ENCODE measurements around the gene PLPPR1.

Gene PLPPR1

DNA sequence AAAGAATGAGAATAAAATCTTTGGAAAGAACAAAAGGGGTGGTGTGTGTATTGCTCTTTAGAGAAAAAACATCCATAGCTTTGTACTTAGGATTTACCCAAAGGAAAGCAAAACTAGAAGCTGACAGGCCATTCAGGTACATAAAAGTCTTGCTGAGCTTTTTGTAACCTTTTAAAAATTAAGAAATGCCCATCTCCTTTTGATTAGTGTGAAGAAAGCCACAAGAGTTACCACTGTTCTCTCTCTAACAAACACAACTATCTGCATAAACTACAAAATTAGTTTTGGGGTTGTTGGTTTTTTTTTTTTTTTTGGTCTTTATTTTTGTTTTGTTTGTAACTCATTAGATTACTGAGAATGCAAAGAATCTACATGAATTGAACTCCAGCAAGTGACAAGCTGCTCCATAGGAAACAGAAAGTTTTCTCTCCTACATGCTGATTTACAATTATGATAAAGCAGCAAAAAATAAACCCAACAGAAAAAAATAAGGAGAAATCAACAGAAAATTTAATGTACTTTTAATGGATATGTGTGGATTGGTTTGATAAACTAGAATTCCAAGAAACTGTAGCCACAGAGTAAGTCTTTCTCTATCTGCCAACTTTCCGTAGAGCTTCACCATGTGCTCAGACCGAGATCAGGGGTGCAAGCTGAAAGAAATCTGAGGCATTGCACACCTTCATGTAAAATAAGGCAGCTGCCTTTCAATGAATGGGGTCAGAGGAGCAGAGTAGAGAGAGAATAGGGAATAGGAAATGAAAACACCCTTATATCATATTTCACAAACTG is 344.0 kb downstream of the PLPPR1 start:
- Histone ChIP-seq H3K4me1 (ENCODE audit: insufficient read depth, low read length, severe bottlenecking) (no peaks in the 10 kb centered on the region), H3K27me3 (ENCODE audit: insufficient read depth, low read length) (no peaks in the 10 kb centered on the region)

More for the DNA sequence above, 344.0 kb downstream of the PLPPR1 start:
- Histone ChIP-seq H3K79me2 (ENCODE audit: insufficient read depth, low read length) (no peaks in the 10 kb centered on the region), H3F3A (ENCODE audit: insufficient read depth, low read length) (no peaks in the 10 kb centered on the region), H3K9ac (ENCODE audit: low read length) (no peak overlapping the region), H3K4me2 (ENCODE audit: low read length) (no peak overlapping the region), H3K27ac (ENCODE audit: low read depth, low read length, poor library complexity, severe bottlenecking) (no peak overlapping the region), H3K4me3 (ENCODE audit: low read depth, low read length, poor library complexity, severe bottlenecking) (no peak overlapping the region), H3K9me3 (ENCODE audit: low read length) (no peaks in the 10 kb centered on the region), H2AFZ (ENCODE audit: low read length) (no peak overlapping the region), H3K36me3 (ENCODE audit: insufficient read depth, low read length) (no peaks in the 10 kb centered on the region), H3K9me2 (ENCODE audit: low read depth, low read length) (no peaks in the 10 kb centered on the region), H4K20me1 (ENCODE audit: insufficient read depth, low read length) (no peaks in the 10 kb centered on the region)
- TF ChIP-seq, protein P1, sequence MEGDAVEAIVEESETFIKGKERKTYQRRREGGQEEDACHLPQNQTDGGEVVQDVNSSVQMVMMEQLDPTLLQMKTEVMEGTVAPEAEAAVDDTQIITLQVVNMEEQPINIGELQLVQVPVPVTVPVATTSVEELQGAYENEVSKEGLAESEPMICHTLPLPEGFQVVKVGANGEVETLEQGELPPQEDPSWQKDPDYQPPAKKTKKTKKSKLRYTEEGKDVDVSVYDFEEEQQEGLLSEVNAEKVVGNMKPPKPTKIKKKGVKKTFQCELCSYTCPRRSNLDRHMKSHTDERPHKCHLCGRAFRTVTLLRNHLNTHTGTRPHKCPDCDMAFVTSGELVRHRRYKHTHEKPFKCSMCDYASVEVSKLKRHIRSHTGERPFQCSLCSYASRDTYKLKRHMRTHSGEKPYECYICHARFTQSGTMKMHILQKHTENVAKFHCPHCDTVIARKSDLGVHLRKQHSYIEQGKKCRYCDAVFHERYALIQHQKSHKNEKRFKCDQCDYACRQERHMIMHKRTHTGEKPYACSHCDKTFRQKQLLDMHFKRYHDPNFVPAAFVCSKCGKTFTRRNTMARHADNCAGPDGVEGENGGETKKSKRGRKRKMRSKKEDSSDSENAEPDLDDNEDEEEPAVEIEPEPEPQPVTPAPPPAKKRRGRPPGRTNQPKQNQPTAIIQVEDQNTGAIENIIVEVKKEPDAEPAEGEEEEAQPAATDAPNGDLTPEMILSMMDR (IDR thresholded peaks at IDR 0.05; ENCODE audit: low read length): no peak
- no peak for TF ChIP-seq EZH2 (IDR thresholded peaks at IDR 0.05; ENCODE audit: borderline replicate concordance, low read length)

Measured in OCI-LY1 (cell line).